Muscle of arm (tissue), 14 donors: ENCODE measurements around the gene DUSP8. TPM values are rescaled to one million over a fixed set of nuclear protein-coding genes. Genes with fewer than 3 reads are reported as not detected.
A peak's percentile ranks its signal among the peaks of the same experiment; 100 is the strongest.
"Not testable (repeated sequence)": the region's sequence is repeated elsewhere in the genome, so short reads cannot be mapped to it uniquely, and the experiment has no call there.

Experiments used
- DNase-seq: peaks from one replicate; pipeline ENCODE4 v3.0.0-alpha.2; 2013
- long read RNA-seq, 11 donors: transcript quantifications; one replicate each; lab custom pipeline, GENCODE V29; 2026
- polyA plus RNA-seq, 12 donors: library from polyadenylated mRNA; unstranded; fragments of 120-200 nt; gene quantifications; one replicate each; pipeline ENCODE4 v1.2.1, GENCODE V29; 2013; ENCODE audit not compliant: insufficient read length in 12 of 12

Gene DUSP8, protein sequence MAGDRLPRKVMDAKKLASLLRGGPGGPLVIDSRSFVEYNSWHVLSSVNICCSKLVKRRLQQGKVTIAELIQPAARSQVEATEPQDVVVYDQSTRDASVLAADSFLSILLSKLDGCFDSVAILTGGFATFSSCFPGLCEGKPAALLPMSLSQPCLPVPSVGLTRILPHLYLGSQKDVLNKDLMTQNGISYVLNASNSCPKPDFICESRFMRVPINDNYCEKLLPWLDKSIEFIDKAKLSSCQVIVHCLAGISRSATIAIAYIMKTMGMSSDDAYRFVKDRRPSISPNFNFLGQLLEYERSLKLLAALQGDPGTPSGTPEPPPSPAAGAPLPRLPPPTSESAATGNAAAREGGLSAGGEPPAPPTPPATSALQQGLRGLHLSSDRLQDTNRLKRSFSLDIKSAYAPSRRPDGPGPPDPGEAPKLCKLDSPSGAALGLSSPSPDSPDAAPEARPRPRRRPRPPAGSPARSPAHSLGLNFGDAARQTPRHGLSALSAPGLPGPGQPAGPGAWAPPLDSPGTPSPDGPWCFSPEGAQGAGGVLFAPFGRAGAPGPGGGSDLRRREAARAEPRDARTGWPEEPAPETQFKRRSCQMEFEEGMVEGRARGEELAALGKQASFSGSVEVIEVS
- polyA plus RNA-seq: 10 to 100 TPM in 11 of 12 donors, not detected in 1; 10.2 to 33.0 (median 17.7) TPM
- long read RNA-seq, donor 1, full-length matches to known transcripts: 6 of 6 reads
- long read RNA-seq, donor 1, partial matches to known transcripts: 0 of 6 reads
- long read RNA-seq, donor 1, other reads (novel, unspliced or antisense): 0 of 6 reads
- long read RNA-seq, donor 2, partial matches to known transcripts: 5 of 5 reads
- long read RNA-seq, donor 2, other reads (novel, unspliced or antisense): 0 of 5 reads
- long read RNA-seq, donor 3, full-length matches to known transcripts: 2 of 2 reads
- long read RNA-seq, donor 3, partial matches to known transcripts: 0 of 2 reads
- long read RNA-seq, donor 3, other reads (novel, unspliced or antisense): 0 of 2 reads
- long read RNA-seq, donor 4: 0 reads
- long read RNA-seq, donor 5: 0 reads
- long read RNA-seq, donor 6: 0 reads
- long read RNA-seq, donor 7, full-length matches to known transcripts: 2 of 2 reads
- long read RNA-seq, donor 7, partial matches to known transcripts: 0 of 2 reads
- long read RNA-seq, donor 7, other reads (novel, unspliced or antisense): 0 of 2 reads
- long read RNA-seq, donor 8, full-length matches to known transcripts: 12 of 12 reads
- long read RNA-seq, donor 8, partial matches to known transcripts: 0 of 12 reads
- long read RNA-seq, donor 8, other reads (novel, unspliced or antisense): 0 of 12 reads
- long read RNA-seq, donor 9, full-length matches to known transcripts: 2 of 2 reads
- long read RNA-seq, donor 9, partial matches to known transcripts: 0 of 2 reads
- long read RNA-seq, donor 9, other reads (novel, unspliced or antisense): 0 of 2 reads
- long read RNA-seq, donor 10, full-length matches to known transcripts: 4 of 4 reads
- long read RNA-seq, donor 10, partial matches to known transcripts: 0 of 4 reads
- long read RNA-seq, donor 10, other reads (novel, unspliced or antisense): 0 of 4 reads
- long read RNA-seq, donor 11, full-length matches to known transcripts: 1 of 1 reads
- long read RNA-seq, donor 11, partial matches to known transcripts: 0 of 1 reads
- long read RNA-seq, donor 11, other reads (novel, unspliced or antisense): 0 of 1 reads

DNA sequence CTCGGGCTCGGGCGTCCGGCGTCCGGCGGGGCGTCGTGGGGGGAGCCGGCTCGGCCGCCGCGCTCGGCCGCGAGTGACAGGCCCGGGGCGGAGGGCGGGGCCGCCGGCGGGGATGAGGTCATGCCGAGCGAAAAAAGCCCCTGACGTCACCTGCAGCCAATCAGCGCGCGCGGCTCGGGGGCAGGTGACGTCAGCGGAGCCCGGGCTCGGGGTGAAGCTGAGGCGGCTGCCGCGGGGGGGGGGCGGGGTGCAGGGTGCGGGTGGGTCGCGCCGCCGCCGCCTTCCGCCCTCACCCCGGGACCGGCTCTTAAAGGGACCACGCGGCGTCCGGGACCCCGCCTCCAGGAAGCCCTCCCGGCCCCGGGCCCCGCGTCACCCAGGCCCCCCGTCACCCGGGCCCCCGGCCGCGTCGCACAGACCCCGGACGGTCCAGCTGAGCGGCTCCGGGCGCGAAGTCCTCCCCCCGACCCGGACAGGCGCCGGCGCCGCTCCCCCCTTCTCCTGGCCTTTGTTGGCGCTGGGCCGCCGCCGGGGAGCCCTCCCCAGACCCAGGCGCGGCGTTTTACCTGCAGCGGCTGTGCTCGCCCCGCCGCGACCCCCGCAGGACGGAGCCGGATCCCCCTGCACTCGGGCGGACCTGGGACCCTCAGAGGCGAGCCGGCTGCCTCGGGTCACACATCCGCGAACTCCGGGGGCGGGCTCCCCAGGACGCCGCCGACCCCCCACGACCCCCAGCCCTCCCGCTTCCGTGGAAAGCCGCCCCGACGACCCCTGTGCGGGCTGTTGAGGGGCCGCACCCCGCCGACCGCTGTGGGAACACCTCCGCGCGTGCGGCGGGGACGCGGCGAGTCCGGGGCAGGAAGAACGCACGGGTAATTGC is at the start of gene DUSP8:
Gene DUSP8, minus strand, starts transcription at position 75 of the 880 bp plus-strand sequence. CDS start 6,445 bp downstream, outside the sequence.
- peak; percentile 90 for DNase-seq

DNA sequence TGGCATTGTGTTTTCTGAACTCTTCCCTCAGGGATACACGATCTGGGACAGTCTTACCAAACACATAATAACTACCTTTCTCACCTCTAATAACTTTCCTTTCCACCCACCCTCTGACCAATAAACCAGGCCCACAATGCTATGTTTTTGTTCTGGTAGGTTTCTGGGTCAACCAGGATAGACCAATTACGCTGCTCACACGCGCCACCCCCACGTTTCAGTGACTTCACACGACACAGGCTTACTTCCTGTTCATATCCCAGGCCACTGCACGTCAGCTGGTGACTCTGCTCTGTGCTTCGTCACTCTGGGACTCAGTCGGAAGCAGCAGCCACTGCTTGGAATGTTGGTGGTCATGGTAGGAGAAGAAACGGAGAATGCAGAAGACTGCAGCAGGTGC is 47.4 kb upstream of the DUSP8 start:
- no peak for DNase-seq

GRCh38 chr11:1618231-1618630 is 46.2 kb upstream of the DUSP8 start:
- DNase-seq: no peak

- no peak for DNase-seq
These were observed 36.3 kb upstream of the DUSP8 start, which contains the start of gene KRTAP5-3 for GRCh38 chr11:1608363-1608762. TSS of gene KRTAP5-3 (minus strand) at chr11:1608463. CDS start at chr11:1608385, 78 bp downstream.

DNA sequence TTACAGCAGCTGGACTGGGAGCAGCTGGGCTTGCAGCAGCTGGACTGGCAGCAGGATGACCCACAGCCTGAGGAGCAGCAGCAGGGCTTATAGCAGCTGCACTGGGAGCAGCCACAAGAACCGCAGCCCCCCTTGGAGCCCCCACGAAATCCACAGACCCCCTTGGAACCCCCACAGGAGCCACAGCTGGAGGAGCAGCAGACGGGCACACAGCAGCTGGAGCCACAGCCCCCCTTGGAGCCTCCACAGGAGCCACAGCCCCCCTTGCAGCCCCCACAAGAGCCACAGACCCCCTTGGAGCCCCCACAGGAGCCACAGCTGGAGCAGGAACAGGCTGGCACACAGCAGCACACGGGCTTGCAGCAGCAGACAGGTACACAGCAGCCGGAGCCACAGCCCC is 35.8 kb upstream of the DUSP8 start:
- not testable (repeated sequence) for DNase-seq

GRCh38 chr11:1607156-1607845 is 35.2 kb upstream of the DUSP8 start:
- not testable (repeated sequence) for DNase-seq

DNA sequence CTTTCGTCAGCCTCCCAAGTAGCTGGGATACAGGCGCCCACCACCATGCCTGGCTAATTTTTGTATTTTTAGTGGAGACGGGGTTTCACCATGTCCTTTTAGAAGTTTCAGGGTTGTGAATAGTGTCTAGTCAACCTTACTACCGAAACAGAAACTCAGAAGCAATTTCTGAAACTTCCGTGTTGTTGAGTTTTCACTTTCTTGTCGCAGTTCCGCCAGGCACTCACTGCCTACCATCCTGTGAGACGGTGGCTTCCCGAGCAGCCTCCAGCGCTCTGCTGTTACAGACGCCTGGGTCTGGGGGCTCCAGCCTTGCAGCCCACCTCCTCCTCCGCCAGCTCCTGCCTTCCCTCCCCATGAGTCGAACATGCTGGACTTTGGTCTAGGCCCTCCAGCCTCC is 33.9 kb upstream of the DUSP8 start:
- DNase-seq: not testable (repeated sequence)

GRCh38 chr11:1604711-1605110 is 32.6 kb upstream of the DUSP8 start:
- no peak for DNase-seq

DNA sequence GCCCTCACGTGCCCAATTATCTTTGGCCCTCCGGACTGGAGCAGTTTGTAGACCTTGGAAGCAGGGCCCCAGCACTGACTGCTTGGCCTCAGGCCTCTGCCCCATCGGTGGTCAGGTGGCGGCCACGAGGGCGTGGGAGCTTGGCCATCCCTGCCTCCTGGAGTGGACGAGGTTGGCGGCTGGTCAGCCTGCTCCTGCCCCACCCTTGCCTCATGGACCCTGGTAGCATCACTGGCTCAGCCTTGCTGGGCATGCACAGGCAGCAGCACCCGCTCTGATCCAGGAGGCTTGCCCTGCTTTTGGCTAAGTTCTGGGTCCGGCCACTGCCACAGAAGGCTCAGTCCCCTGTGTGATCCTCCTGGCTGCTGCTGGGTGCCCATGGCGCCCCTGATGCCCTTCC is 32.1 kb upstream of the DUSP8 start:
- no peak for DNase-seq

DNA sequence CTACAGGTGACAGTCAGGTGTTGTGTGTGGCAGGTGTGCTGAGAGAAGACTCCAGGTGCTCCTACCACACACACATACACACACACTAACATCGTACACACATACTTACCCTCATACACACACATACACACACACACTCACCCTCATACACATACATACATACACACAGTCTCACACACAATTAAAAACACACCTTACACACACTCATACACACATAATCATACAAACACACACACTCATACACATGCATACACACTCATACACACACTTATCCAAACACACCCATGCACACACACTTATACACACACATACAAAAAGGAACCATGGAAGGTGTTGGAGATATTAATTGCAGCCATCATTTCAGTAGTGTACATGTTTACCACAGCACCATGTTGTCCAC is 31.6 kb upstream of the DUSP8 start:
- no peak for DNase-seq

GRCh38 chr11:1601663-1602062 is 29.6 kb upstream of the DUSP8 start:
- not testable (repeated sequence) for DNase-seq

DNA sequence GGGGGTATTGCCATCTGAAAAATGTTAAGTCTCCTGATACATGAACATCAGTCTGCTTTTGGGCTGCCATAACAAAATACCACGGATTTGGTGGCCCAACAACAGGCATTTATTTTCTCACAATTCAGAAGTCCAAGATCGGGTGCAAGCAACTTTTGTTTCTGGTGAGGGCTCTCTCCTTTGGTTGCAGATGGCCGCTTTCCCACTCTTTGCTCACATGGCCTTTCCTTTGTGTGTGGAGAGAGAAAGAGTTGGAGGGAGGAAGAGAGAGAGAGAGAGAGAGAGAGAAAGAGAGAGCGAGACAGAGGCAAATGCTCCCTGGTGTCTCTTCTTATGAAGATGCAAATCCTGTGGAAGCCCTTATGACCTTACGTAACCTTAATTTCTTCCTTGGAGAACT is 28.6 kb upstream of the DUSP8 start:
- no peak for DNase-seq

DNA sequence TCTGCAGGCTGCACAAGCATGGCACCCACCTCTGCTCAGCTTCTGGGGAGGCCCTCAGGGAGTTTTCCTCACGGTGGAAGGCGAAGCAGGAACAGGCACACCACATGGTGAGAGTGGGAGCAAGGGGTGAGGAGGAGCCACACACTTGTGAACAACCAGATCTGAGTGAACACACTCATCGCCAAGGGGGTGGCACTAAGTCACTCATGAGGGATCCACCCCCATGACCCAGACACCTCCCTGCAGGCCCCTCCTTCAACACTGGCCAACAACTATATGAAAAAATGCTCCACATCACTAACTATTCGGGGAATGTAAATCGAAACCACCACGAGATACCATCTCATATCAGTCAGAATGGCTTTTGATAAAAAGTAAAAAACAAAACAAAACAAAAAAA is 26.7 kb upstream of the DUSP8 start:
- no peak for DNase-seq

DNA sequence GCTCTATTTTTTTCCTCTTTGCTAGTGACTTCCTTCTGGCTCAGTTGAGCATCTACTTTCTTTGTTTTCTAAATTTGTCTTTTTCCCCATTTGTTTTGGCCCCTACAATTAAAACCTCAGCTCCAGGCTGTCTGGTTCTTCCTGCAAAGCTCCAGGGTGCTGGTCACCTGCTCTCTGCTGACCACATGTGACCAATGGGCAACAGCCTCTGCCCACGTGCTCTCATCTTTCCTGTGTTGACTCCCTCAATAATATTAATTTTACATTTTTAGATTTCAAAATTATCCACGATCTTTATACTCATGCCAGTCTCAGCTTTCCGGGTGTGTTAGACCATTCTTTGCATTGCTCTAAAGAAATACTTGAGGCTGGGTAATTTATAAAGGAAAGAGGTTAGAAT is 26.3 kb upstream of the DUSP8 start:
- DNase-seq: not testable (repeated sequence)

DNA sequence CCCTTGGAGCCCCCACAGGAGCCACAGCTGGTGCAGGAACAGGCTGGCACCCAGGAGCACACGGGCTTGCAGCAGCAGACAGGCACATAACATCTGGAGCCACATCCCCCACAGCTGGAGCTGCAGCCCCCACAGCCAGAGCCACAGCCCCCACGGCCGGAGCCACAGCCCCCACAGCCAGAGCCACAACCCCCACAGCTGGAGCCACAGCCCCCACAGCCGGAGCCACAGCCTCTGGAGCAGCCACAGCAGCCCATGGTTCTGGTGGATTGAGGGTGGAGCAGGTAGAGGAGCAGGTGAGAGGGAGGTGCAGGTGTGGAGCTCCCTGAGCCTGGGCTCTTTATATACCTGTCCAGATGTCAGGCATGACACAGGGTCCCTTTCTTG is 25.9 kb upstream of the DUSP8 start, which contains the start of gene KRTAP5-2:
Gene KRTAP5-2, minus strand, starts transcription at position 301 of the 387 bp plus-strand sequence. Its CDS starts 44 bp downstream, at position 257.
- DNase-seq: no peak

DNA sequence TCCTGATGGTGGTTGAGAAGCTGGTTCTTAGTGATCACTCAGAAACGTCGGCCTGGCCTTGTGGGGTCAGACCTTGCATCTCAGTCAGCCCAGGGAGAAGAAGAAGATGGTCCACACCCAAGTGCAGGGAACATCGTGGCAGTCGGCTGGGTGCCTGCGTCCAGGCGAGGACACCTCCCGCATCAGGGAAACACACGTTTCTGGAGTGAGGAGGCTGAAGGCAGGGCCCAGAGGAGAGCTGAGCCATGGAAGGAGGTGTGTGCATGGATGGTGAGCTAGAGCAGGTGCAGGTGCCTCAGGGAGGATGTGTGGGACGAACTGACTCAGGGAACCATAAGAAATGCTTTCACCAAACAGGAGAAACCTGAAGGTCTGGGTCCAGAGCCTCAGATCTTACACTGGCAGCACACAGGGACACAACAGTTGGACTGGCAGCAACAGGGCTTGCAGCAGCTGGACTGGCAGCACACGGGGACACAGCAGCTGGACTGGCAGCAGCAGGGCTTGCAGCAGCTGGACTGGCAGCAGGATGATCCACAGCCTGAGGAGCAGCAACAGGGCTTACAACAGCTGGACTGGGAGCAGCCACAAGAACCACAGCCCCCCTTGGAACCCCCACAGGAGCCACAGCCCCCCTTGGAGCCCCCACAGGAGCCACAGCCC is 25.4 kb upstream of the DUSP8 start:
- DNase-seq: no peak

GRCh38 chr11:1596576-1597121 is 24.6 kb upstream of the DUSP8 start:
- not testable (repeated sequence) for DNase-seq

DNA sequence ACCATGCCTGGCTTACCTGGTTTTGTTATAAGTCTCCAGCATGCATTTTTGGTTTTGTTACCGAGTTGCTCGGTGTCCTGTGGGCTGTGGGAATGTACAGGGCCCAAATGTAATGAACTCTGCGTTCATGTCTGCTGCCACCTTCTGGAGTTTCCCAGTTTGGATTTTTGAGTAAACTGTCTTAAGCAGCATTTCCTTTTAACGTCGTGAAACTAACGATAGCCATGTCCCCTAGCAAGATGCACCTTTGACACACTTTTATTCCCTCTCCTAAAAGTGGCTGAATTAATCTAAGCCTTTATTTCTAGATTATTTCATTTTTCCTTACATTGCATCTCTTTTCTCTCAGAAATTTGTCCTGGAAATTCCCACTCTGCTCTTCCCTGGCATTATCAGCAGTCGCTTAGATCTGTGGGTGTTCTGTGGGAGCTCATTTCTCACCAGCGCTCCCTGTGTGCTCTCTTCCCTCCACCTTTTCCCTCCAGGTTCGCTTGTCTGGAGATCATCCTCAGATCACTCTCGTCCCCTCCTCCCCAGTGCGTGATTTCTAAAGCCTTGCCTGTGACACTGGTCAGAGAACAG is 24.0 kb upstream of the DUSP8 start:
- not testable (repeated sequence) for DNase-seq
